Lower lobe of right lung (tissue), 2 donors: ENCODE results near the gene ZNF296. TPM values are rescaled to one million over a fixed set of nuclear protein-coding genes. Genes with fewer than 3 reads are reported as not detected.
"Not testable (repeated sequence)": the region's sequence is repeated elsewhere in the genome, so short reads cannot be mapped to it uniquely, and the experiment has no call there.

ENCODE experiments used
- ATAC-seq, 2 donors: fragments of 200-7000 bp; cut with Tn5 transposase; one replicate each; pipeline ENCODE4 v1.9.1; 2020 to 2022; ENCODE audit warnings: mild to moderate bottlenecking in 2 of 2, moderate library complexity in 2 of 2
- DNase-seq: peaks from one replicate; pipeline ENCODE4 v3.0.0-alpha.2; 2020
- H3K27ac ChIP-seq: fragments of 200-600 bp; one replicate; pipeline ENCODE4 v1.8.0; 2022
- H3K27me3 ChIP-seq: fragments of 200-600 bp; one replicate; pipeline ENCODE4 v1.8.0; 2022; ENCODE audit warnings: low read depth
- H3K36me3 ChIP-seq: fragments of 200-600 bp; one replicate; pipeline ENCODE4 v1.8.0; 2022; ENCODE audit warnings: mild to moderate bottlenecking
- H3K4me1 ChIP-seq: fragments of 200-600 bp; one replicate; pipeline ENCODE4 v1.8.0; 2022
- H3K4me3 ChIP-seq: fragments of 200-600 bp; one replicate; pipeline ENCODE4 v1.8.0; 2022; ENCODE audit warnings: mild to moderate bottlenecking
- H3K9me3 ChIP-seq: fragments of 200-600 bp; one replicate; pipeline ENCODE4 v1.8.0; 2022
- intact Hi-C: fragments of 100-400 bp; cut with DNase I; formaldehyde crosslinking; loops from one replicate; pipeline ENCODE4 v1.11.0; 2022
- total RNA-seq: library from RNA; stranded (reverse); fragmentation: NEBNext Ultra II Directional; extraction: Animal tissue kit (Norgen Biotek cat#: 25700); gene quantifications from one replicate; pipeline ENCODE4 v1.2.1, GENCODE V29; 2021
- TF ChIP-seq, protein P1 (sequence below): fragments of 200-600 bp; IDR thresholded peaks from one replicate; pipeline ENCODE4 v1.8.0; 2022; ENCODE audit warnings: antibody characterized with exemption, mild to moderate bottlenecking
- donor health status: DM: no; HTN: yes; CAD: no; lungs with severe emphysema.

ZNF296 gene
- total RNA-seq, 1 donor from 2014 or later = 1.7 TPM

DNA sequence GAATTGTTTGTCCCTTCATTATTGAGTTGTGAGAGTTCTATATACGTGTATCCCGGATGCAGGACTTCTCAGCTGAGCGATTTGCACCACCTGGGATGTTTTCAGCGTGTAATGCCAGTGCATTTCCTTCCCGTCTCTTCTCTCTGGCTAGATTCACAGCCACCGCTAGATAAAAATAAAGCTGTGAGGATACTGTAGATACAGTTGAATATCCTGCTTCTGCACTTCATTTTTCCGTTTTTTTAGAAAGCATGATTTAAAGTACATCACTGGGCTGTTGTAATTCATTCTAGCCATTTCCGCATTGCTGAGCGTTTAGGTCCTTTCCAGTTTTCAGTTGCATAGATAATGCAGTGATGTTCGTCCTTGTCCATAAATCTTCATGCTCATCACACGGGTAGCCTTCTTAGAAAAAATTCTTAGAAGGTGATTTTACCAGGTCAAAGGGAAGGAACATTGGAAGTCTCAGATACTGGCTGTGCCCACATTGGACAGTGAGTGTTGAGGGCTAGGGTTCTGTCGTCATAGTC lies 31.4 kb upstream of the ZNF296 start:
- intact Hi-C loops = no loop called here
- no peak overlapping the region for H3K27ac ChIP-seq
- H3K4me1 ChIP-seq = peaks cover 30% of the 10 kb centered on the region
- ATAC-seq = no peak
- H3K36me3 ChIP-seq = no peaks in the 10 kb centered on the region
- no peaks in the 10 kb centered on the region for H3K27me3 ChIP-seq
- no peaks in the 10 kb centered on the region for H3K9me3 ChIP-seq
- no peak for DNase-seq
- TF ChIP-seq, protein P1, sequence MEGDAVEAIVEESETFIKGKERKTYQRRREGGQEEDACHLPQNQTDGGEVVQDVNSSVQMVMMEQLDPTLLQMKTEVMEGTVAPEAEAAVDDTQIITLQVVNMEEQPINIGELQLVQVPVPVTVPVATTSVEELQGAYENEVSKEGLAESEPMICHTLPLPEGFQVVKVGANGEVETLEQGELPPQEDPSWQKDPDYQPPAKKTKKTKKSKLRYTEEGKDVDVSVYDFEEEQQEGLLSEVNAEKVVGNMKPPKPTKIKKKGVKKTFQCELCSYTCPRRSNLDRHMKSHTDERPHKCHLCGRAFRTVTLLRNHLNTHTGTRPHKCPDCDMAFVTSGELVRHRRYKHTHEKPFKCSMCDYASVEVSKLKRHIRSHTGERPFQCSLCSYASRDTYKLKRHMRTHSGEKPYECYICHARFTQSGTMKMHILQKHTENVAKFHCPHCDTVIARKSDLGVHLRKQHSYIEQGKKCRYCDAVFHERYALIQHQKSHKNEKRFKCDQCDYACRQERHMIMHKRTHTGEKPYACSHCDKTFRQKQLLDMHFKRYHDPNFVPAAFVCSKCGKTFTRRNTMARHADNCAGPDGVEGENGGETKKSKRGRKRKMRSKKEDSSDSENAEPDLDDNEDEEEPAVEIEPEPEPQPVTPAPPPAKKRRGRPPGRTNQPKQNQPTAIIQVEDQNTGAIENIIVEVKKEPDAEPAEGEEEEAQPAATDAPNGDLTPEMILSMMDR = no peak
- no peak overlapping the region for H3K4me3 ChIP-seq

DNA sequence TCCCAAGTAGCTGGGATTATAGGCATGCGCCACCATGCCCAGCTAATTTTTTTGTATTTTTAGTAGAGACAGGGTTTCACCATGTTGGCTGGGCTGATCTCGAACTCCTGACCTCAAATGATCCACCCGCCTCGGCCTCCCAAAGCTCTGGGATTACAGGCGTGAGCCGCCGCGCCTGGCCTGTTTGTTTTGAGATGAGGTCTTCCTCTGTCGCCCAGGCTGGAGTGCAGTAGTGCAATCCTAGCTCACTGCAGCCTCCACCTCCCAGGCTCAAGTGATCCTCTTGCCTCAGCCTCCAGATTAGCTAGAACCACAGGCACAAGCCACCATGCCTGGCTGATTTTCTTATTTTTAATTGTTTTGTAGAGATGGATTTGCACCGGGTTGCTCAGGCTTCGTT lies 30.1 kb upstream of the ZNF296 start:
- H3K4me3 ChIP-seq, ATAC-seq, intact Hi-C loops, H3K27me3 ChIP-seq, DNase-seq, H3K9me3 ChIP-seq, H3K36me3 ChIP-seq, H3K27ac ChIP-seq: not testable (repeated sequence)
- H3K4me1 ChIP-seq = peaks cover 31% of the 10 kb centered on the region

DNA sequence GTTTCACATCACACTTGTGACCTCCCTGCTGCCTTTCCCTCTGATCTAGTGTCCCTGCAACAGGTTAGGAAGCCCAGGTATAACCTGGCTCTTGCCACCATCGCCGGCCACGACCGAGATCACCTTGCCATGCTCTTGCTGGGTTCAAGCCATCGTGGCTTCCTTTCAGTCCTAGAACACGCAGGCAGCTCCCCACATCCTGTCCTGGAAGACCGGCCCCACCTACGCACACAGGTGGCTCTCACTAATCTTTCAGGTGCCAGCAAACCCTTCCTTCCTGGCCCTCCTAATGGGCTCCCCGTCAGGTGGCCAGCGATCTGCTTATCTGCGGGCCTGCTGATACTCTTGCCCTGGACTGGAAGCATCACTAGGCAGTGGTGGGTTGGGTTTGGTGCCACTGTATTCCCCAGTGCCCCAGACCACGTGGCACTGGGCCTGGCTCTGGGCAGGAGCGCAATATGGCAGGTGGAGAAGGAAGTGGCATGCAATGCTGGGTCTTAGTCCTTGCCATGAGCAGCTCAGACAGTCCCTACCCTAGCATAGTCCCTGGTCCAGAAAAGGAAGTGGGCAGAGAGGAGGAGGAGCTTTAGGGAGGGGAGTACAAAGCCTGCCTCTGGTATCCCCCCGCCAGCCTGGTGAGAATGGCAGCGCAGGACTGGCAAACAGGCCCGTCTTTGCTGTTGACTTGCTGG lies 28.5 kb upstream of the ZNF296 start:
- intact Hi-C loops = no loop called here
- no peak for DNase-seq
- no peak overlapping the region for H3K27ac ChIP-seq
- H3K4me1 ChIP-seq = peaks cover 31% of the 10 kb centered on the region
- TF ChIP-seq, protein P1 = no peak
- H3K4me3 ChIP-seq = no peak overlapping the region
- no peaks in the 10 kb centered on the region for H3K36me3 ChIP-seq
- H3K9me3 ChIP-seq = no peaks in the 10 kb centered on the region
- H3K27me3 ChIP-seq = no peaks in the 10 kb centered on the region
- no peak for ATAC-seq

DNA sequence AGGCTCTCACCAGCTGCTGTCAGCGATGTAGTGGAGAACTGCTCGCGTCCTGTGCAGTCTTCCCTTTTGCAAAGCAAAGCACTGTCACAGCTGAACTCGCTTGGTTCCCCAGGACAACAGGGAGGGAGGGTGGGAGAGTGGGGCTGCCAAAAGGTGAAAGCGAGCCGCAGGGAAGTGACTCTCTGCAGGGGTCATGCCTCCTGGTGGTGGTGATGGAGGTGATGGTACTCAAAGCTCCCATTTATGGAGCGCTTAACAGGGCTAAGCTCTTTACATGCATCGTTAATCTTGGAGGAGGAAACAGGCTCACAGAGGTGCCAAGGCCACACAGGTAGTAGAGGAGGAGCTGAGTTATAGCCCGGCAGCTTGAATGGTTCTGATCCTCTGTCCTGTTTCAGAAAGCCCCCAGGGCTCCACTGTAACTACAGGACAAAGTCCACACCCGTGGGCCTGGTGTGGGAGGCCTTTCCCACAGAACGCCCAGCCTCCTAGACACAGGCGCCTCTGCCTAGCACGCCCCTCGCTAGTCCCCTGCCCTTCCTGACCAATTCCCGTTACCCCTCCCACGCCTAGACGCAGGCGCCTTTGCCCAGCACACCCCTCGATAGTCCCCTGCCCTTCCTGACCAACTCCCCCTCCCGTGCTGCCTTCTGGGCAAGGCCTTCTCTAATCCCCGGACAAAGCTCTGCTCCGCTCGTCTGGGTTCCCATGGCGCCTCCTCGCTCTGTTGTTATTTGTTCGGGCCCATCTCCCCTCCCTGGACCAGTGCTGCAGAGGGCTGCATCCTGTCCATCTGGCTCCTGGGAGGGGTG lies 27.4 kb upstream of the ZNF296 start:
- peaks cover 38% of the 10 kb centered on the region for H3K4me1 ChIP-seq
- intact Hi-C loops = no loop called here
- peak overlapping the region; percentile 33 for H3K4me3 ChIP-seq
- H3K9me3 ChIP-seq = no peaks in the 10 kb centered on the region
- H3K27ac ChIP-seq = no peak overlapping the region
- ATAC-seq (peak; percentile 6 to 17), DNase-seq (no peak)
- H3K36me3 ChIP-seq = no peaks in the 10 kb centered on the region
- TF ChIP-seq, protein P1 = no peak
- H3K27me3 ChIP-seq = no peaks in the 10 kb centered on the region

DNA sequence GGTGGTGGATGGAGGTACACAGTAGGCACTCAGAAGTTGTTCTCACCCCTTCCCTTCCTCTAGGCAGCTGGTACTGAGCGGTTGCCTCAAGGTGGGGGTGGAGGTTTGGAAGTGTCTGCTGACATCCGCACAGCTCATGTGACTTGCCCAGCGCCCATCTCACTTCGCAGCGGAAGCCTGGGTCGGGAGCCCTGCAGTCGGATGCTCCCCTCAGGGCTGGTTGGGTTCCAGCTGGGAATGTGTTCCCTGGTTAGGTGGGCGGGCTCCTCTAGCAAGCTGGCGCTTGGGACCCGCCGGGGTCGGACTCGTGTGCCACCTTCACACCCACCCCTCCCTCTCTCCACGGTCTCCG lies 26.9 kb upstream of the ZNF296 start:
- DNase-seq (peak; percentile 65), ATAC-seq (peak; percentile 22 to 56)
- intact Hi-C loops = no loop called here
- Histone ChIP-seq H3K9me3 (no peaks in the 10 kb centered on the region), H3K36me3 (no peaks in the 10 kb centered on the region), H3K4me1 (peaks cover 43% of the 10 kb centered on the region), H3K4me3 (peak overlapping the region; percentile 33), H3K27ac (no peak overlapping the region), H3K27me3 (no peaks in the 10 kb centered on the region)
- TF ChIP-seq, protein P1 = no peak

DNA sequence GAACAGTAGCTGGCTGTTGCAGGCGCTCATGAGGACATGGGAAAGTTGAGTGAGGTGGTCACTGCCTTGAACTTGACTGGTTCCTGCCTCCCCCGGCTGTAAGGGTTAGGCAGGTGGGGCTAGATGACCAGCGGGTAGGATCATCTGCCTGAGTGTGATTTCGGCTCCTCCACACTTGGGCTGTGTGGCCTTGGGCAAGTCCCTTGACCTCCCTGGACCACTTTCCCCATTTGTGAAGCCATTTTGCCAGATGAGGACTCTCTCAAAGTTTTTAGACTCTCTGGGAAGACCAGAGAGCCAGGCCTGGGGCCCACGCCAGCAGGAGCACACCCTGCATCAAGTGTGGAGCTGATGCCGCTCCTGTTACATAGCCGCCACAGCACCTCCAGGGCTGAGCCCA lies 26.2 kb upstream of the ZNF296 start:
- intact Hi-C loops = no loop called here
- no peaks in the 10 kb centered on the region for H3K27me3 ChIP-seq
- TF ChIP-seq, protein P1 = no peak
- no peak for DNase-seq
- no peaks in the 10 kb centered on the region for H3K9me3 ChIP-seq
- H3K4me3 ChIP-seq = no peak overlapping the region
- no peak for ATAC-seq
- H3K27ac ChIP-seq = no peak overlapping the region
- peaks cover 50% of the 10 kb centered on the region for H3K4me1 ChIP-seq
- H3K36me3 ChIP-seq = no peaks in the 10 kb centered on the region
